Skin epidermis (tissue), 12 donors: ENCODE results near the gene TTYH1.
"Not testable (repeated sequence)": the region's sequence is repeated elsewhere in the genome, so short reads cannot be mapped to it uniquely, and the experiment has no call there.

Source experiments
- H3K27ac ChIP-seq, 21 experiments: fragments of 200-600 bp; sonication (generic) in 11 of 21; one replicate each; pipeline ENCODE4 v1.5.0; 2020; ENCODE audit warnings: mild to moderate bottlenecking in 3 of 21, inconsistent platforms in 2 of 21, moderate library complexity in 2 of 21
- H3K4me3 ChIP-seq, 7 experiments: fragments of 200-600 bp; sonication (generic) in 2 of 7; one replicate each; pipeline ENCODE4 v1.5.0; 2020; ENCODE audit warnings: inconsistent platforms in 2 of 7, mild to moderate bottlenecking in 2 of 7, moderate library complexity in 1 of 7

Gene TTYH1

DNA sequence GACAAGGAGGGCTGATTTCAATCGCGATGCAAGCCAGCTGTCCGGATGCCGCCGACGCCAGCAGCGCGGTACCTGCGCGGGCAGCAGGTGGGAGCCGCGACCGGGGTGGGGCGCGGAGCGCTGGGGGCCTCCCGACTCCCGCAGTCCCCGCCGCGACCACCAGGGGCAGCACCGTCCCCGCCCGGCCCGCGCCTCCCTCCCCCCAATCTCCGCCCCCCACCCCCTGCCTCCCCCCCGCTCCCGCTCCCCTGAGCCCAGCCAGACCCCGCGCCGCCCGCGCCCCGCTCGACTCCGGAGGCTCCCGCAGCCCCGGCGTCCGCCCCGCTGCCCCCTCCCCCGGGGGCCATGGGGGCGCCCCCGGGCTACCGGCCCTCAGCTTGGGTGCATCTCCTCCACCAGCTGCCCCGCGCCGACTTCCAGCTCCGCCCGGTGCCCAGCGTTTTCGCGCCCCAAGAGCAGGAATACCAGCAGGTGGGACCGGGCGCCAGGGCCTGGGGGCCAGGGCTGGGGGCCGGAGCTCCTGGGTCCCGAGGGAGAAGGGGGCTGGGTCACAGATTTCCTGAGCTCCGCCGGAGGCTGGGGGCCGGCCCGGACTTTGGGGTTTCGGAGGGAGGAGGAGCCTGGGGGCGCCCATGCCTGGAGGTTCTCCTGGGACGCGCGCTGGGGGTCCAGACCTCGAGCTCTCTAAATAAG is at the start of gene TTYH1:
Gene TTYH1 (plus strand): TSS at position 257 of the 693 bp plus-strand sequence. CDS start 89 bp downstream, at position 346.
- Histone ChIP-seq H3K27ac (peak within 1 kb of the TSS in 1 of 21 experiments; percentile 18), H3K4me3 (peak within 1 kb of the TSS in 1 of 7 experiments; percentile 8)

DNA sequence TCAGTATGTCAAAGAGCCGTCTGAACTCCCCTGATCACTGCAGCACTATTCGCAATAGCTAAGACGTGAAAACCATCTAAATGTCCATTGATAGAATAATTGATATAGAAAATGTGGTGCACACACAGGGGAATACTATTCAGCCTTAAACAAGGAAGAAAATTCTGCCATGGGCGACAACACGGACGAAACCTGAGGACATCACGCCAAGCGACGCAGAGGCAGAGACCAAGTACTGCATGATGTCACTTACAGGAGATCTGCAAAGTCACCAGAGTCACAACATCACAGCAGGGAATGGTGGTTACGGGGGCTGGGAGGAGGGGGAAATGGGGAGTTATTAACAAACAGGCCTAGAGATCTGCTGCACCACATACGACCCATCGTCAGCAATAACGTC is 49.5 kb upstream of the TTYH1 start:
- H3K4me3 ChIP-seq = not testable (repeated sequence)
- H3K27ac ChIP-seq = peak overlapping the region in 4 of 21 experiments; percentile 79 to 93 (median 90)

DNA sequence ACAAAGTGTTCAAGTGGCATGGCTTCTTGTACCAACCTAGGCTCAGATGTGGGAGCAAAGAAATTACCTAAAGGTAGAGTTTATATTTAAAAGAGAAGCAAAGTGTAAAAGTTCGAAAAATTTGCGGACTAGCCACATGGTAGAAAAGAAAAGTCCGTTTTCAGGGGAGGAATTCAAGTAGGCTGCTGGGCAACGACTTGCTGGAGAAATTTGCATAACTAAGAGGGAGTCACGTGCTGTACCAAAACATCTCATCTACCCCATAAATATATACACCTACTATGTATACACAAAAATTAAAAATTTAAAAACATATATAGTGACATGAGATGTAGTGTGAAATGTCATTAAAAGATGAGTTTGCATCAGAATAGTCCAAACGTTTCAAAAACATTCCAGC is 48.5 kb upstream of the TTYH1 start:
- Histone ChIP-seq H3K27ac (no peak overlapping the region), H3K4me3 (no peak overlapping the region)

DNA sequence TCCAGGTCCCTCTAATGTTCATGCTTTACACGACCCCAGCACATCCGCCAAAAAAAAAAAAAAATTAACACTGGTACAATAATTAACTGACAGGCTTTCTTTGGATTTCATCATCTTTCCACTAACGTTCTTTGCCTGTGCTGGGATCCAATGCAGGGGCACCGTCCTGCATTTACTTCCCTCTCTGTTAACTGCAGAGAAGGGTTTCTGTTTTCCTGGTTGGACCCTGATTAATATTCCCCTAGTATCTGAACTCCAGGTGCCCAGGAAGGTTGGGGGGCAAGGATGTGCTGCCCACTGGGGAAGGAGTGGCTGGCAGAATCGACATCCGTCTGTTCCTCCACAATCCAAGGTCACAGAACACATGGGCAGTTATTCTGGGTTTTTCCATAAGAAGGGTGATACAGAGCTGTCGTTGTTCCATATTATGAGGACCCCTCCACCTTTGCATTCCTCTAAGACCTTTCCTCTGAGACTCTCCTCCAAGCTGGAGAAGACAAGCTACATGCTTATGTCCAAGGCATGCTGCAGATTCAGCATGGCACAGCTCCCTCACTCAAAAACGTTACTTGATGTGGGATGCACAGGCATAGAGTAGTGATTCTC is 46.1 kb upstream of the TTYH1 start:
- Histone ChIP-seq H3K27ac (peak overlapping the region in 7 of 21 experiments; percentile 10 to 77 (median 29)), H3K4me3 (peak overlapping the region in 1 of 7 experiments; percentile 6)

- H3K4me3 ChIP-seq = peak overlapping the region in 1 of 7 experiments; percentile 6
- H3K27ac ChIP-seq = peak overlapping the region in 7 of 21 experiments; percentile 10 to 77 (median 30)
Observed at GRCh38 chr19:54369688-54370433, 45.4 kb upstream of the TTYH1 start.

GRCh38 chr19:54370434-54370796 is 44.8 kb upstream of the TTYH1 start:
- H3K27ac ChIP-seq = peak overlapping the region in 1 of 21 experiments; percentile 51

DNA sequence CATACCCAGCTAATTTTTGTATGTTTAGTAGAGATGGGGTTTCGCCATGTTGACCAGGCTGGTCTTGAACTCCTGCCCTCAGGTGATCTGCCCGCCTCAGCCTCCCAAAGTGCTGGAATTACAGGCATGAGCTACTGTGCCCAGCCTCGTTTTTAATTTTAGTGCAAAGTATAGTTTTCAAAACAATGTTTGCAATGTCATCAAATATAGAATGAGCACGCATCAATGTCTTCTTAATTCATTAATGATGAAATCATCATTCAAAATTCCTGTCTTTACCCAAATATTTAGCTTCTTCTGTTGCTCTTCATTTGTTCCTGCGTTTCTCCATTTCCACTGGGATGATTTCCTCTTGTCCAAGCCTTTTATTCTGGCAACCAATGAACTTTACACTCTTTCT is 43.8 kb upstream of the TTYH1 start:
- peak overlapping the region in 3 of 21 experiments; percentile 4 to 41 (median 7) for H3K27ac ChIP-seq
- H3K4me3 ChIP-seq = not testable (repeated sequence)

More at GRCh38 chr19:54370434-54370796, 44.8 kb upstream of the TTYH1 start:
- not testable (repeated sequence) for H3K4me3 ChIP-seq

GRCh38 chr19:54373781-54374631 is 41.3 kb upstream of the TTYH1 start:
- peak overlapping the region in 6 of 21 experiments; percentile 31 to 77 (median 54) for H3K27ac ChIP-seq
- peak overlapping the region in 1 of 7 experiments; percentile 10 for H3K4me3 ChIP-seq

- Histone ChIP-seq H3K4me3 (peak overlapping the region in 3 of 7 experiments; percentile 7 to 16 (median 10)), H3K27ac (peak overlapping the region in 13 of 21 experiments; percentile 2 to 81 (median 53))
Observed at GRCh38 chr19:54375181-54375938, 39.9 kb upstream of the TTYH1 start.

DNA sequence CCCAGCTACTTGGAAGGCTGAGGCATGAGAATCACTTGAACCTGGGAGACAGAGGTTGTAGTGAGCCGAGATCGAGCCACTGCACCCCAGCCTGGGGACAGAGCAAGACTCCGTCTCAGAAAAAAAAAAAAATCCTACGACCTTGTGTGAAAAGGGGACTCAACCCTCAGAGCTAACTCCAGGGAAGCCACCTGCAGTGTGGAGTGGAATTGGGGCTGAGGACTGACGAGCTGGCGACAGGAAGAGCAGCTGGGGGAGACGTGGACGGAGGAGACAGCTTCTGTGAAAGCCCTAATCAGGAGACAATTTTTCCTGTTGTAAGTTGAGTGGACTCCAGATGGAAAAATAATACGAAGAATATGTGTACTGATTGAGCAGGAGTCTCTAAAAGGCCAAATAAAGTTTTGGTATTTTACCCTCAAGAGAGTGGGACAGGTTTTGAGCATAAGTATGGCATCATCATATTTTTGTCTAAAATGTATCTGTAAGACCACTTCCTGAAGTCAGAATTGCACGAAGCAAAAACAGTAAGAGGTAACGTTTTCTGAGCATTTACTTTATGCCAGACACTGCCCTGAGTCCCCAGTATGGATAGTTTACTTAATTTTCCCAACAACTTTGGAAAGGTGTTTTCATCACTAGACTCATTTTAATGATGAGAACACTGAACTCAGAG is 38.5 kb upstream of the TTYH1 start:
- Histone ChIP-seq H3K4me3 (no peak overlapping the region), H3K27ac (peak overlapping the region in 5 of 21 experiments; percentile 14 to 62 (median 44))

DNA sequence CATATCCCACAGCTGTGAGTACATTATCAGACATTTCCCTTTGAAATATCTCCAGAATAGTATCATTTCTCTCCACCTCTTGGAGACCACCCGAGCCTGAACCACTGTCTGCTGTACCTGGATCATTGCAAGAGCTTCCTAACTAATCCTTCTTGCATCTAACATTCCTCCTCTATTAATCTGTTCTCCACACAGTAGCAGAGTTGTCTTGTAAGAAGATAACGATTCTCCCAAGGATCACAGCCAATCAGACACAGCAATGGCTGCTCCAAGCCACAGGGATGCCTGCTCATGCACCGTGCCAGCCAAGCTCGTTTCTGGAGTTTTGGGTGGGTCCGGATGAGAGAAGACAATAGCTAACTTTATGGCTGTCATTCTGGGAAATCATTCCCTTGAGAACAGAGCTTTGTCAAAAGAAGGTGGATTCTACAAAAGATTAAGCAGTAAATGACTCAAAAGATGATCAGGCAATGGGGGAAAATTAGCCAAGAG is 36.0 kb upstream of the TTYH1 start:
- Histone ChIP-seq H3K4me3 (no peak overlapping the region), H3K27ac (peak overlapping the region in 6 of 21 experiments; percentile 20 to 74 (median 64))

DNA sequence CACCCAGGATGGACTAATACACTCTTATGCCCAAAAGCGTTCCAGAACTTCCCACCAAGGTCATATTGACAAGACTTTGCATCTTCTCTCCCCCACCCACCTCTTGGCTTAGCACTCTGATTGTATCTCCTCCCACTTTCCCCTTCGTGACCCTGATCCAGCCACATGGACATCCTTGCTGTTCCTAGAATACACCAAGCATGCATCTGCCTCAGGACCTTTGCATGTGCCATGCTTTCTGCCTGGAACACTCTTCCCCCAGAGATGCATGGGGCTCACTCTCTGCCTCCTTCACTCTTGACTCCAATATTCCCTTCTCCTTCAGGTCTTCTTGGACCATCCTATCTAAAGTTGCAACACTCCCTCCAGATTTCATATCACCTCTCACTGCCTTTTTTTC is 34.4 kb upstream of the TTYH1 start:
- H3K27ac ChIP-seq = no peak overlapping the region
- H3K4me3 ChIP-seq = no peak overlapping the region

GRCh38 chr19:54382041-54382440 is 33.2 kb upstream of the TTYH1 start:
- H3K4me3 ChIP-seq, H3K27ac ChIP-seq: not testable (repeated sequence)

DNA sequence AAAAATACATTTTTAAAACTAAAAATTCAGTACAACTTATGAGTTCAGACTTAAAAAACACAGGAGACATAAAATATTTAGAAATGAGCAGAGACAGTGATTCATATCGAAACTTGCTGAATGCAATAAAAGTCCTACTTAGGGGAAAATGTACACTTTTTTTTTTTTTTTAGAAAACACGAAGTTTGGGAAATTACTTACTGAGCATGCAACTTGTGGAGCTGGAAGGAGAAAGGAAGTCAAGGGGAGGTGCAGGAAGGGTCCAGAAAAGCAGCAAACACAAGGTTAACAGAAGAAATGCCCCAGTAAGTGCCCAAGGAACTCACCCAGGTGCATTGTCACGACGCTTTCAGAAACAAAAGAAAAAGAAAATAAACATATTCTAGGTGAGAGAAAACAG is 31.9 kb upstream of the TTYH1 start:
- no peak overlapping the region for H3K4me3 ChIP-seq
- no peak overlapping the region for H3K27ac ChIP-seq

GRCh38 chr19:54387991-54388801 is 27.1 kb upstream of the TTYH1 start:
- peak overlapping the region in 15 of 21 experiments; percentile 12 to 91 (median 57) for H3K27ac ChIP-seq
- peak overlapping the region; percentile 7 to 30 (median 18) for H3K4me3 ChIP-seq

- peak overlapping the region in 14 of 21 experiments; percentile 10 to 91 (median 62) for H3K27ac ChIP-seq
- H3K4me3 ChIP-seq = peak overlapping the region in 5 of 7 experiments; percentile 11 to 30 (median 22)
Observed at GRCh38 chr19:54388802-54389139, 26.5 kb upstream of the TTYH1 start.

DNA sequence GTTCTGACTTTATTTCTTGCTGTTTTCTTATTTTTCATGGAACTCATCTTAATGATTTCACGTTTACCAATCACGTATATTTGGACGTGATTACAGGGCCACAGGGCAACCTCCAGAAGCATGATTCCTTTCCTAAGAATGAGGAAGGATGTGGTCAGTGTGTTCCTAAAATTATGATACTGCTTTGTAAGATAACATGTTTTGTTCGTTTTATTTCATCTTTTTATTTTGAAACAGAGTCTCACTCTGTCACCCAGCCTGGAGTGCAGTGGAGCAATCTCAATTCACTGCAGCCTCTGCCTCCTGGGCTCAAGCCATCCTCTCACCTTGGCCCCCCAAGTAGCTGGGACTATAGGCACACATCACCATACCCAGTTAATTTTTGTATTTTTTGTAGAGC is 25.7 kb upstream of the TTYH1 start:
- Histone ChIP-seq H3K4me3 (no peak overlapping the region), H3K27ac (peak overlapping the region in 5 of 21 experiments; percentile 17 to 91 (median 34))
